HCEC 1CT (cell line): ENCODE data around the gene MALRD1.

ENCODE experiments used
- DNase-seq: peaks from one replicate; pipeline ENCODE4 v3.0.0-alpha.2; 2017

MALRD1 gene

GRCh38 chr10:19111501-19112267 lies 63.1 kb downstream of the MALRD1 start:
- no peak for DNase-seq

- no peak for DNase-seq
These were observed 68.8 kb downstream of the MALRD1 start for GRCh38 chr10:19117438-19117837.

GRCh38 chr10:19119191-19119590 lies 70.6 kb downstream of the MALRD1 start:
- DNase-seq: no peak

- no peak for DNase-seq
These were observed 71.8 kb downstream of the MALRD1 start for GRCh38 chr10:19120381-19120908.

GRCh38 chr10:19133992-19134391 lies 85.4 kb downstream of the MALRD1 start:
- no peak for DNase-seq

GRCh38 chr10:19142967-19143366 lies 94.4 kb downstream of the MALRD1 start:
- no peak for DNase-seq

GRCh38 chr10:19144206-19144605 lies 95.6 kb downstream of the MALRD1 start:
- DNase-seq: no peak

- no peak for DNase-seq
These were observed 105.8 kb downstream of the MALRD1 start for GRCh38 chr10:19154375-19154774.

- no peak for DNase-seq
These were observed 109.8 kb downstream of the MALRD1 start for GRCh38 chr10:19158358-19158757.

- DNase-seq: no peak
These were observed 110.3 kb downstream of the MALRD1 start for GRCh38 chr10:19158870-19159269.

GRCh38 chr10:19164461-19164860 lies 115.9 kb downstream of the MALRD1 start:
- no peak for DNase-seq

GRCh38 chr10:19168584-19168983 lies 120.0 kb downstream of the MALRD1 start:
- no peak for DNase-seq

GRCh38 chr10:19169041-19169440 lies 120.4 kb downstream of the MALRD1 start:
- no peak for DNase-seq

GRCh38 chr10:19169684-19170083 lies 121.1 kb downstream of the MALRD1 start:
- DNase-seq: no peak

- DNase-seq: no peak
These were observed 130.1 kb downstream of the MALRD1 start for GRCh38 chr10:19178675-19179074.

- no peak for DNase-seq
These were observed 136.3 kb downstream of the MALRD1 start for GRCh38 chr10:19184891-19185290.

- no peak for DNase-seq
These were observed 146.3 kb downstream of the MALRD1 start for GRCh38 chr10:19194866-19195265.

- no peak for DNase-seq
These were observed 147.1 kb downstream of the MALRD1 start for GRCh38 chr10:19195698-19196097.

- DNase-seq: no peak
These were observed 151.6 kb downstream of the MALRD1 start for GRCh38 chr10:19200211-19200610.

GRCh38 chr10:19204246-19204917 lies 155.8 kb downstream of the MALRD1 start:
- no peak for DNase-seq

GRCh38 chr10:19209319-19209718 lies 160.7 kb downstream of the MALRD1 start:
- DNase-seq: no peak

GRCh38 chr10:19212590-19212989 lies 164.0 kb downstream of the MALRD1 start:
- DNase-seq: no peak

GRCh38 chr10:19221216-19221615 lies 172.6 kb downstream of the MALRD1 start:
- DNase-seq: no peak

GRCh38 chr10:19226025-19226424 lies 177.4 kb downstream of the MALRD1 start:
- DNase-seq: no peak
